CD4-positive, alpha-beta T cell treated with Interleukin-6 at 100 ng/mL for 8 hours (primary cell): Measurements from ENCODE around the gene DLEC1.
"Not testable (repeated sequence)": the region's sequence is repeated elsewhere in the genome, so short reads cannot be mapped to it uniquely, and the experiment has no call there.

ENCODE experiments used
- DNase-seq: peaks from one replicate; pipeline ENCODE4 v3.0.0-alpha.2; 2020; ENCODE audit warnings: mixed read lengths, low spot score

DLEC1 gene

GRCh38 chr3:38157117-38157516 is 118.1 kb downstream of the DLEC1 start:
- no peak for DNase-seq

GRCh38 chr3:38157595-38157994 is 118.6 kb downstream of the DLEC1 start:
- DNase-seq, result no peak

- no peak for DNase-seq
Observed at GRCh38 chr3:38158472-38158871, 119.5 kb downstream of the DLEC1 start.

GRCh38 chr3:38160704-38161103 is 121.7 kb downstream of the DLEC1 start:
- not testable (repeated sequence) for DNase-seq

- DNase-seq, result no peak
Observed at GRCh38 chr3:38163117-38163840, 124.3 kb downstream of the DLEC1 start.

- no peak for DNase-seq
Observed at GRCh38 chr3:38163841-38164642, 125.0 kb downstream of the DLEC1 start.

GRCh38 chr3:38164643-38164951 is 125.6 kb downstream of the DLEC1 start:
- DNase-seq, result no peak

- DNase-seq, result peak; percentile 98
Observed at GRCh38 chr3:38164952-38165721, 126.1 kb downstream of the DLEC1 start, which contains the start of gene OXSR1. OXSR1 (plus strand) TSS chr3:38165537; CDS start chr3:38165877, 340 bp downstream.

- no peak for DNase-seq
Observed at GRCh38 chr3:38165722-38166387, 126.8 kb downstream of the DLEC1 start.

- no peak for DNase-seq
Observed at GRCh38 chr3:38167591-38167990, 128.6 kb downstream of the DLEC1 start.

GRCh38 chr3:38168151-38169026 is 129.4 kb downstream of the DLEC1 start:
- no peak for DNase-seq

- no peak for DNase-seq
Observed at GRCh38 chr3:38169027-38169317, 130.0 kb downstream of the DLEC1 start.

GRCh38 chr3:38170722-38171121 is 131.7 kb downstream of the DLEC1 start:
- DNase-seq, result no peak

- DNase-seq, result no peak
Observed at GRCh38 chr3:38171622-38172021, 132.6 kb downstream of the DLEC1 start.
